ENCODE measurements around the gene SPRN.
"Not testable (repeated sequence)": the region's sequence is repeated elsewhere in the genome, so short reads cannot be mapped to it uniquely, and the experiment has no call there.

The SPRN gene

GRCh38 chr10:133439517-133440461, 15.4 kb upstream of the SPRN start:
- DNase-seq: no peak

GRCh38 chr10:133438711-133439273, 14.4 kb upstream of the SPRN start:
- DNase-seq: no peak

GRCh38 chr10:133432789-133433188, 8.4 kb upstream of the SPRN start:
- not testable (repeated sequence) for DNase-seq

- not testable (repeated sequence) for DNase-seq
These were observed 7.6 kb upstream of the SPRN start for GRCh38 chr10:133431888-133432613.

- not testable (repeated sequence) for DNase-seq
These were observed 5.1 kb upstream of the SPRN start for GRCh38 chr10:133429571-133429970.

- DNase-seq: not testable (repeated sequence)
These were observed 323 bp downstream of the SPRN start for GRCh38 chr10:133424102-133424501.

- DNase-seq: no peak
These were observed 1.3 kb downstream of the SPRN start for GRCh38 chr10:133422807-133423771.

GRCh38 chr10:133422223-133422806, 2.1 kb downstream of the SPRN start:
- DNase-seq: no peak

GRCh38 chr10:133421336-133422222, 2.8 kb downstream of the SPRN start:
- no peak for DNase-seq

- no peak for DNase-seq
These were observed 3.8 kb downstream of the SPRN start for GRCh38 chr10:133420579-133420978.

GRCh38 chr10:133420028-133420427, 4.4 kb downstream of the SPRN start:
- no peak for DNase-seq

- DNase-seq: no peak
These were observed 5.0 kb downstream of the SPRN start for GRCh38 chr10:133419211-133419950.

- no peak for DNase-seq
These were observed 6.0 kb downstream of the SPRN start for GRCh38 chr10:133418289-133418993.

- no peak for DNase-seq
These were observed 8.7 kb downstream of the SPRN start for GRCh38 chr10:133415752-133416151.

- DNase-seq: not testable (repeated sequence)
These were observed 10.0 kb downstream of the SPRN start for GRCh38 chr10:133414401-133414800.

GRCh38 chr10:133412381-133412711, 12.1 kb downstream of the SPRN start:
- DNase-seq: no peak

GRCh38 chr10:133411523-133412380, 12.7 kb downstream of the SPRN start:
- no peak for DNase-seq

- no peak for DNase-seq
These were observed 18.4 kb downstream of the SPRN start for GRCh38 chr10:133405844-133406527.

Measured in NCI-H2107 (cell line).